RWPE1 (cell line): Measurements from ENCODE around the gene UBAC2.

ENCODE experiments used
- CTCF ChIA-PET: fragments of 350-600 bp; sonication (Branson Sonifier 250); formaldehyde crosslinking; extraction: SDS; loops from one replicate; lab custom pipeline; 2021; lab: Yijun Ruan, JAX
- POLR2A ChIA-PET: fragments of 400-600 bp; formaldehyde crosslinking; extraction: SDS; loops from one replicate; lab custom pipeline; 2020; ENCODE audit warnings: antibody characterized with exemption; ENCODE audit not compliant: low non-redundant PET; lab: Yijun Ruan, JAX
- DNase-seq: peaks from one replicate; pipeline ENCODE4 v3.0.0; 2012; ENCODE audit warnings: low spot score
- H3K27ac ChIP-seq: fragments of 450-650 bp; 2 replicates; pipeline ENCODE4 v1.5.1; 2017
- TF ChIP-seq, protein P1 (sequence below): fragments of 450-650 bp; conservative IDR thresholded peaks from 2 replicates; pipeline ENCODE4 v1.5.1; 2017; ENCODE audit warnings: low read depth, mild to moderate bottlenecking

UBAC2 gene

DNA sequence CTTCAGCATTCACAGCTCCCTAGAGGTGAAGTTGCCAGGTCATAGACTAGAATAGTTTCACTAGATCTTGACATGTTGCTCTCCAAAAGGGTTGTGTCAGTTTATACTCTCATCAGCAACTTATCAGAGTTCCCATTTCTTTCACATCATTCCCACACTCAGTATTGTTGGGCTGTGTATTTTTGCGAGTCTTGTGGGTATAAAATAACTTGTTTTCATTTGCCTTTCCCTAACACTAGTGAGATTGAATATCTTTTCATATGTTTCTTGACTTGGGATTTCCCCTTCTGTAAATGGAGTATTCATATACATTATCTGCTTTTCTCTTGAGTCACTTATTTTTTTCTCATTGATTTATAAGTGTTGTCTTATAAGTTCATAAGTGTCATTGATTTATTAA is 161.7 kb downstream of the UBAC2 start:
- CTCF ChIA-PET = no interaction called here
- no peak for DNase-seq
- TF ChIP-seq, protein P1, sequence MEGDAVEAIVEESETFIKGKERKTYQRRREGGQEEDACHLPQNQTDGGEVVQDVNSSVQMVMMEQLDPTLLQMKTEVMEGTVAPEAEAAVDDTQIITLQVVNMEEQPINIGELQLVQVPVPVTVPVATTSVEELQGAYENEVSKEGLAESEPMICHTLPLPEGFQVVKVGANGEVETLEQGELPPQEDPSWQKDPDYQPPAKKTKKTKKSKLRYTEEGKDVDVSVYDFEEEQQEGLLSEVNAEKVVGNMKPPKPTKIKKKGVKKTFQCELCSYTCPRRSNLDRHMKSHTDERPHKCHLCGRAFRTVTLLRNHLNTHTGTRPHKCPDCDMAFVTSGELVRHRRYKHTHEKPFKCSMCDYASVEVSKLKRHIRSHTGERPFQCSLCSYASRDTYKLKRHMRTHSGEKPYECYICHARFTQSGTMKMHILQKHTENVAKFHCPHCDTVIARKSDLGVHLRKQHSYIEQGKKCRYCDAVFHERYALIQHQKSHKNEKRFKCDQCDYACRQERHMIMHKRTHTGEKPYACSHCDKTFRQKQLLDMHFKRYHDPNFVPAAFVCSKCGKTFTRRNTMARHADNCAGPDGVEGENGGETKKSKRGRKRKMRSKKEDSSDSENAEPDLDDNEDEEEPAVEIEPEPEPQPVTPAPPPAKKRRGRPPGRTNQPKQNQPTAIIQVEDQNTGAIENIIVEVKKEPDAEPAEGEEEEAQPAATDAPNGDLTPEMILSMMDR = no peak
- POLR2A ChIA-PET = no interaction called here
- H3K27ac ChIP-seq = no peak overlapping the region

DNA sequence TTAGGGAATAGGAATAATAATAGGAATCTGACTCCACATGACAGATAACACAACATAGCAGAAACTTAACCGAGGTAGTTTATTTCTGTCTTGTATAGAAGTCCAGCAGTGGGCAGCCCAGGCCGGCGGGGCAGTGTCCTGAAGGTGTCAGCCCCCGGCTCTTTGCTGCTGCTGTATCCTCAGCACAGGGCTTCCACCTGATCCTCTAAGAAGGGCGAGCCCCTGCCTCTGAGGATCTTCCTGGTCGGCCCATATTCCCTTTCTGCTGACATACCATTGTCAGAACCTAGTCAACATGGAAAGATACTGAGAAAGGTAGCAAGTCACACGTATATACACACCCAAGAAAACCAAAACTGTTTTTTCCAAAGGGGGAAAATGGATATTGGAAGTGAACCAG is 162.7 kb downstream of the UBAC2 start:
- H3K27ac ChIP-seq = no peak overlapping the region
- CTCF ChIA-PET = interaction anchor here (1.0 kb wide), 1 partner anchor 187 kb away, joined by 3 read pairs; no protein-coding TSS in a partner anchor
- POLR2A ChIA-PET = interaction anchor here (0.7 kb wide), 1 partner anchor 601 kb away, joined by 5 read pairs; no protein-coding TSS in a partner anchor
- TF ChIP-seq, protein P1 = no peak
- no peak for DNase-seq

DNA sequence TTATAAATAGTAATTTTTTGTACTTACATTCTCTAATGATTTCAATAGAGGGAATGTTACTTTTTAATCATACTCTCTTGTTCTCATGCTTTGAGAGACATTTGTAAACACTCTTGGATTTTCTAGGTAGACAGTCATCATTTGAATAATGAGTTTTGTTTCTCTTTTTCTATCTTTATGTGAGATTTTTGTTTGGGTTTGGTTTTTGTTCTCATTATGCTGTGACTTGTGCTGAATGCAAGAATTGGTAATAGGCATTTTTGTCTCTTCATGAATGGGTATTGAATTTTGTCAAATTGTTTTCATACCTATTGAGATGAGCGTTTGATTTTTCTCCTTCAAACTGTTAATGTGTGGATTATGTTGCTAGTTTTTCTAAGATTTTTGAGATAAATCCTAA is 163.3 kb downstream of the UBAC2 start:
- ChIA-PET POLR2A (no interaction called here), CTCF (no interaction called here)
- TF ChIP-seq, protein P1 = no peak
- no peak overlapping the region for H3K27ac ChIP-seq
- no peak for DNase-seq

DNA sequence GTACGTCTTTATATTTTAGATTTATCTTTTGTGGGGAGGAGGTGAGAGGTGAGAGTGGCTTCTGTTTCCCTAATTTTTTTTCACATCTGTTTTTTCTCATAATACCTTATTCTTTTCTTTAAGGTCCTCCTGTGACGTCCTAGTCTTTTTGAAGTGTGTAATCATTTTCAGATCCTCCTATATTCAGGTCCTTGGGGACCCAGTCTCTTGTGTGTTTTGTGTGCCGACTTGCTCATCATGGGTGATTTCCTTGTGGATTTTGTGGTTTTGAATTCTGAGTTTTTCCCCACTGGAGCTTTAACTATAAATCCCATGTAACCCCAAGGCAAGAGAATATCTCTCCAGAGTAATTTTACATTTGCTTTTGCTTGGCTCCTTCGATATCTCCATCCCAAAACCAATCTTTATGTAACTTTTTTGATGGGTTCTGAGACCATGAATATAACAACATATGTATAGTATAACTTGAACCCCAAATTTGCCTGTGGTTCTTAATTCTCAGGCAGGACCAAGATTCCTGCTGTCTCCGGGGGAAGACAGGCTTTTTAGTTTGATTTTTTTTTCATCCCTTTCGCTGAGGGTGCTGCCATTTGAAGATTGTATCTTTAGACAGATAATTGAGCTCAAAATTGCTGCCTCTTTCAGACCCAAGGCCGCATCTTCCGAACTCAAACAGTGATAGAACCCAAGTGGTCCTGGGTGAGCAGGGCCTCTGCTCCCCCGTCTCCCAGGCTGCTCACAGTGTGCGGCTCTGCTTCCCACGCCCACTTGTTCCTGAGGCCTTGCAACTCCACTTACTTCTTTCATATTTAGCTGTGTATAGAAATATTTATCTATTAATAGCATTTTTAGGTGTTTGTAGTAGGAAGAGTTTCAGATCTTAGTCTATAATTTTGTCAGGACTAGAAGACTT is 165.7 kb downstream of the UBAC2 start:
- TF ChIP-seq, protein P1 = no peak
- H3K27ac ChIP-seq = no peak overlapping the region
- ChIA-PET CTCF (no interaction called here), POLR2A (no interaction called here)
- DNase-seq = no peak

DNA sequence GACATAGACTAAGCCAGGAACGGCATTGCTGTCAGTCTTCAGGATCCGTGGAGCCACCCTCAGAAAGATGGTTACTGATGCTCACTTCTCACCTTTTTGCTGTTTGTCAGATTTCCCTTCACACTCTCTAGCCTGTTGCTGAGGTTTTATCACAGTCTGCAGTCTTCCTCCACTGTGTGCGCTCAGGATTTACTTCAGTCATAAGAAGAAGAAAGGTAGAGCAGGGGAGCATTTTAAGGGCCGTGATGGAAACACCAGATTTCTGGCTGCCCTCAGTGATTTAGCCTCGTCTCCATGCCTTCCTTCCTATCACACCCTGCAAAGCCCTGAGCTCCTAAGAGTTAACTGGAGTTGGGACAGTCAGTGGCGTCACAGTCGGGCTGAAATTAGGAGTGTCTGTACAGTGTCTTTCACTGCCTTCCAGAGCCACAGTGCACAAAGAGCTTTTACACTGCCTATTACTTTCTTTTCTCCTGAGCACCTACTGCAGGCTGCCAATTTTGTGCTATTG is 166.5 kb downstream of the UBAC2 start:
- TF ChIP-seq, protein P1 = no peak
- CTCF ChIA-PET = no interaction called here
- POLR2A ChIA-PET = no interaction called here
- no peak for DNase-seq
- H3K27ac ChIP-seq = no peak overlapping the region

DNA sequence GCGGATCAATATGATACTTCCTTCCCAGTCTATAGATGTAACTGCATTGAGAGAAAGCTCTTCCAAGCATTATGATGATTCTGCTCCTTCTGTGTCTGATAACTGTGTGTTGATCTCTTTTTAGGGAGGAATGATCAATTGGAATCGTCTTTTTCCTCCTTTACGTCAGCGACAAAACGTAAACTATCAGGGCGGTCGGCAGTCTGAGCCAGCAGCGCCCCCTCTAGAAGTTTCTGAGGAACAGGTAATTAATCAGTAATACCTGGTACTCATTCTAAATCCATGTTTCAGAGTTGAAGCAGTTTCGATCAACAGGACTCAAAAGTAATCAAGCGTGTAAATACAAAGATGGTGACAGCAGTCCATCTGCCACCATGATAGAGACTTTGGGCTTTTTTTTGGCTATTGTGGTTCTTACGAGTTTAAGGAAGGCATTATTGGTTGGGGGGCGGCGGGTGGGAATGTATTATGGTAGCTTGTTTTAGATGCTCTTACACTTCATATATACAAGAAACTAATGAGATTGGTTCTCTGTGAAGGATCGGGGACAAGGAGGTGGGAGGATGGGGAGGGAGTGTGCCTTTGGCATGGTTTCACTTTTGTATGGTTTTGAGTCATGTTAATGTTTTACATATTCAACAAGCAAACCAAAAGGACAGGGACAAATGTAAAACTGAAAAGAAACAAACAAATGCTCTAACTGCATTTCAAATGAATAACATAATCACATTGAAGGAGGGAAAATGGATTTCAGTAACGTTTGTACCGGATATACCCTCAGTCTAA is 167.2 kb downstream of the UBAC2 start:
- CTCF ChIA-PET = no interaction called here
- TF ChIP-seq, protein P1 = no peak
- DNase-seq = no peak
- POLR2A ChIA-PET = no interaction called here
- no peak overlapping the region for H3K27ac ChIP-seq
